Smooth muscle cell (in vitro differentiated cells): ENCODE data around the gene UMPS. TPM values are rescaled to one million over a fixed set of nuclear protein-coding genes. Genes with fewer than 3 reads are reported as not detected.
A peak's percentile ranks its signal among the peaks of the same experiment; 100 is the strongest.

ENCODE experiments used
- DNase-seq: peaks from one replicate; lab custom pipeline; 2025; ENCODE audit not compliant: unreplicated experiment; lab: John Stamatoyannopoulos, UW
- H2AFZ ChIP-seq: fragments of 200-600 bp; sonication (generic); 2 replicates; pipeline ENCODE4 v1.6.0; 2016; ENCODE audit warnings: antibody characterized with exemption, low read depth, mild to moderate bottlenecking
- H3F3A ChIP-seq: fragments of 200-600 bp; sonication (generic); 2 replicates; pipeline ENCODE4 v1.6.0; 2017; ENCODE audit warnings: antibody characterized with exemption, low read depth
- H3K27ac ChIP-seq: fragments of 200-600 bp; sonication (generic); 2 replicates; pipeline ENCODE4 v1.5.1; 2016; ENCODE audit warnings: low read depth, mild to moderate bottlenecking
- H3K27me3 ChIP-seq: fragments of 200-600 bp; sonication (generic); 2 replicates; pipeline ENCODE4 v1.6.1; 2016; ENCODE audit warnings: low read depth, mild to moderate bottlenecking
- H3K36me3 ChIP-seq: fragments of 200-600 bp; sonication (generic); 2 replicates; pipeline ENCODE4 v1.5.1; 2016; ENCODE audit warnings: low read depth
- H3K4me1 ChIP-seq: fragments of 200-600 bp; sonication (generic); 2 replicates; pipeline ENCODE4 v1.5.1; 2016; ENCODE audit warnings: low read depth
- H3K4me2 ChIP-seq: fragments of 200-600 bp; sonication (generic); 2 replicates; pipeline ENCODE4 v1.6.0; 2016; ENCODE audit warnings: mild to moderate bottlenecking
- H3K4me3 ChIP-seq: fragments of 200-600 bp; sonication (generic); 2 replicates; pipeline ENCODE4 v1.5.1; 2016; ENCODE audit warnings: mild to moderate bottlenecking
- H3K79me2 ChIP-seq: fragments of 200-600 bp; sonication (generic); 2 replicates; pipeline ENCODE4 v1.6.0; 2016; ENCODE audit warnings: low read depth, mild to moderate bottlenecking
- H3K9ac ChIP-seq: fragments of 200-600 bp; sonication (generic); 2 replicates; pipeline ENCODE4 v1.6.0; 2016; ENCODE audit warnings: low read depth
- H3K9me3 ChIP-seq: fragments of 200-600 bp; sonication (generic); replicated peaks from 2 replicates; pipeline ENCODE4 v1.5.1; 2016; ENCODE audit warnings: low read depth
- H4K20me1 ChIP-seq: fragments of 200-600 bp; sonication (generic); 2 replicates; pipeline ENCODE4 v1.6.0; 2016; ENCODE audit warnings: low read depth
- WGBS: methylation state at CpG from one replicate; pipeline ENCODE4 v1.1.7; 2016; ENCODE audit warnings: low lambda C conversion rate; 5-methylcytosine and 5-hydroxymethylcytosine counted together
- polyA plus RNA-seq: library from polyadenylated mRNA; unstranded; fragments of >200 nt; fragmentation: Nextera tagmentation; extraction: Ambion mirVana; gene quantifications from 2 replicates; pipeline ENCODE4 v1.2.1, GENCODE V29; 2016
- total RNA-seq: library from RNA; depleted of rRNA; stranded (reverse); fragments of >200 nt; gene quantifications from 2 replicates; pipeline ENCODE4 v1.2.3, GENCODE V29; 2014
- TF ChIP-seq, protein P1 (sequence below): fragments of 200-600 bp; sonication (generic); IDR thresholded peaks from 2 replicates; pipeline ENCODE4 v1.5.1; 2017; ENCODE audit warnings: borderline replicate concordance, mild to moderate bottlenecking, antibody characterized with exemption; ENCODE audit not compliant: insufficient read depth, poor library complexity, severe bottlenecking

Gene UMPS
- total and polyA plus RNA-seq, 2 experiments from 2014 or later, result 22.3 to 79.2 TPM

DNA sequence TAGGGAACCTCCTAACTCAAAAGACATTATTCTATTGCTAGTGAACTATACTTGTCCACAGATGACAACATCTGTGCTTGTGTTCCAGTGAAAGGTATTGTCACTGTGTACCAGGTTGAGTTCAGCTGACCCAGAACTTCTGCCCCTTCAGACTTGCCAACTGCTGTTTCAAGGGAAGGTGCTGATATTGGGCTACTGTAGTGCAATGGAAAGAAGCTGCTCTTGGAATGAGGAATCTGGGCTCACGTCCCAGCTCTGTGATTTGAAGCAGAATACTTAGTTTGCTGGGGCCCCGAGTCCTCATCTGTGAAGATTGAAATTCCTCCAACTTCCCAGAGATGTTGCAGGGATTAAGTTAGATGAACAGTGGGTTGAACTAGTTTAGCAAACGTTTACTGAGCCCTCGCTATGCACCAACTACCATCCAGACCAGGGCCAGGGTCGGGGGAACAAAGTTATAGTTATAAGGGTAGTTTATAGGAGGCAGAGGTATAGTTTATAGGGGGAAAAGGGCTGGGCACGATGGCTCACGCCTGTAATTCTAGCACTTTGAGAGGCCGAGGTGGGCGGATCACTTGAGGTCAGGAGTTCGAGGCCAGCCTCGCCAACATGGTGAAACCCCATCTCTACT, 15.9 kb upstream of the UMPS start:
- Histone ChIP-seq H3K4me3 (no peak overlapping the region), H3K9ac (no peak overlapping the region), H3K36me3 (no peaks in the 10 kb centered on the region), H3F3A (no peaks in the 10 kb centered on the region), H2AFZ (no peak overlapping the region), H3K79me2 (no peaks in the 10 kb centered on the region), H4K20me1 (no peaks in the 10 kb centered on the region), H3K9me3 (no peaks in the 10 kb centered on the region), H3K27ac (no peak overlapping the region), H3K27me3 (no peaks in the 10 kb centered on the region), H3K4me1 (no peaks in the 10 kb centered on the region), H3K4me2 (no peak overlapping the region)
- TF ChIP-seq, protein P1, sequence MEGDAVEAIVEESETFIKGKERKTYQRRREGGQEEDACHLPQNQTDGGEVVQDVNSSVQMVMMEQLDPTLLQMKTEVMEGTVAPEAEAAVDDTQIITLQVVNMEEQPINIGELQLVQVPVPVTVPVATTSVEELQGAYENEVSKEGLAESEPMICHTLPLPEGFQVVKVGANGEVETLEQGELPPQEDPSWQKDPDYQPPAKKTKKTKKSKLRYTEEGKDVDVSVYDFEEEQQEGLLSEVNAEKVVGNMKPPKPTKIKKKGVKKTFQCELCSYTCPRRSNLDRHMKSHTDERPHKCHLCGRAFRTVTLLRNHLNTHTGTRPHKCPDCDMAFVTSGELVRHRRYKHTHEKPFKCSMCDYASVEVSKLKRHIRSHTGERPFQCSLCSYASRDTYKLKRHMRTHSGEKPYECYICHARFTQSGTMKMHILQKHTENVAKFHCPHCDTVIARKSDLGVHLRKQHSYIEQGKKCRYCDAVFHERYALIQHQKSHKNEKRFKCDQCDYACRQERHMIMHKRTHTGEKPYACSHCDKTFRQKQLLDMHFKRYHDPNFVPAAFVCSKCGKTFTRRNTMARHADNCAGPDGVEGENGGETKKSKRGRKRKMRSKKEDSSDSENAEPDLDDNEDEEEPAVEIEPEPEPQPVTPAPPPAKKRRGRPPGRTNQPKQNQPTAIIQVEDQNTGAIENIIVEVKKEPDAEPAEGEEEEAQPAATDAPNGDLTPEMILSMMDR, result no peak
- DNase-seq, result no peak
- 90% methylated on average over 11 of the region's 11 CpGs for WGBS

DNA sequence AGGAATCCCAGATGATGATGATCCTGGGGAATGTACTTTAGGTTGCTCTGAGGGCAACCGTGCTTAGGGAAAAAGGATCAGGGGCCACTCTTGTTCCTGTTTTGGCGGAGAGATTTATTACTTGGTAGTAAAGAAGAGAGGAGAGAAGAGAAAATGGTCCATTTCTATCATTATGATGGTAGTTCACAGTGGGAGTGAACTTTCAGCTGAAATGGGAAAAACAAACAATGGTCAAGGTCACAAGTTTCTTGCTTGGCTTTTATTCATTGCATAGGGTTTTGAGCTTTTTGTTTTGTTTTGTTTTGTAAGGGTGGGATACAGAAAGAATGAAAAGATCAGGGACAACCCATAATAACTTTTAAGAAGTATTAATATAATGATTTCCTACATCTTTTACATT, 7.7 kb upstream of the UMPS start:
- Histone ChIP-seq H3K4me3 (no peak overlapping the region), H3K9ac (no peak overlapping the region), H4K20me1 (no peaks in the 10 kb centered on the region), H3K4me2 (no peak overlapping the region), H3K27ac (no peak overlapping the region), H3K36me3 (no peaks in the 10 kb centered on the region), H3F3A (no peaks in the 10 kb centered on the region), H3K27me3 (peaks cover 17% of the 10 kb centered on the region), H2AFZ (no peak overlapping the region), H3K9me3 (no peaks in the 10 kb centered on the region), H3K4me1 (no peaks in the 10 kb centered on the region), H3K79me2 (no peaks in the 10 kb centered on the region)
- TF ChIP-seq, protein P1, result no peak
- DNase-seq, result no peak
- 93% methylated on average over 2 of the region's 2 CpGs for WGBS

DNA sequence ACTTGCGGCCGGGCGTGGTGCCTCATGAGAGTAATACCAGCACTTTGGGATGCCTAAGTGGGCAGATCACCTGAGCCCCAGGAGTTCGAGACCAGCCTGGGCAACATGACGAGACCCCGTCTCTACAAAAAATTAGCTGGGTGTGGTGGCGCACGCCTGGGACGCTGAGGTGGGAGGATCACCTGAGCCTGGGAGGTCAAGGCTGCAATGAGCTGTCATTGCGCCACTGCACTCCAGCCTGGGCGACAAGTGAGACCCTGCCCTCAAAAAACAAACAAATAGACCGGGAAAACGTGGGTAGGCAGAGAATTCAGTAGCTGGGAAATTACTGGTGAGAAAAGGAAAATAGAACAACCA, 667 bp downstream of the UMPS start:
- TF ChIP-seq, protein P1, result no peak
- Histone ChIP-seq H2AFZ (peak overlapping the region; percentile 88), H4K20me1 (no peaks in the 10 kb centered on the region), H3K4me2 (peak overlapping the region; percentile 100), H3K9me3 (no peaks in the 10 kb centered on the region), H3K27ac (no peak overlapping the region), H3K27me3 (peaks cover 2% of the 10 kb centered on the region), H3K4me3 (peak overlapping the region; percentile 98), H3K9ac (peak overlapping the region; percentile 88), H3K36me3 (no peaks in the 10 kb centered on the region), H3K4me1 (peaks cover 10% of the 10 kb centered on the region), H3F3A (no peaks in the 10 kb centered on the region), H3K79me2 (peaks cover 40% of the 10 kb centered on the region)
- no peak for DNase-seq
- WGBS, result 20% methylated on average over 13 of the region's 13 CpGs

DNA sequence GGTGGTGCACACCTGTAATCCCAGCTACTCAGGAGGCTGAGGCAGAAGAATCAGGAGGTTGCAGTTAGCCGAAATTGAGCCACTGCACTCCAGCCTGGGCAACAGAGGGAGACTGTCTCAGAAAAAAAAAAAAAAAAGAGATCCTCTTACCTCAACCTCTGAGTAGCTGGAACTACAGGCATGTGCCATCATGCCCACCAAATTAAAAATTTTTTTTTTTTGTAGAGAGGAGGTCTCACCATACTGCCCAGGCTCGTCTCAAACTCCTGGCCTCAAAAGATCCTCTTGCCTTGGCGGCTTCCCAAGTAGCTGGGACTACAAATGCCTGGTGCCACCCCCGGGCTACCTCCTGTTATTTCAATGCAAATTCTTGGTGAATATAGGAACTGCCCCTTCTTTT, 1.5 kb downstream of the UMPS start:
- Histone ChIP-seq H3K79me2 (peaks cover 40% of the 10 kb centered on the region), H4K20me1 (no peaks in the 10 kb centered on the region), H2AFZ (no peak overlapping the region), H3K4me1 (peaks cover 10% of the 10 kb centered on the region), H3K36me3 (peaks cover 1% of the 10 kb centered on the region), H3K9me3 (no peaks in the 10 kb centered on the region), H3K4me2 (peak overlapping the region; percentile 100), H3K9ac (no peak overlapping the region), H3F3A (no peaks in the 10 kb centered on the region), H3K27me3 (no peaks in the 10 kb centered on the region), H3K4me3 (no peak overlapping the region), H3K27ac (no peak overlapping the region)
- no peak for DNase-seq
- 93% methylated on average over 4 of the region's 4 CpGs for WGBS
- TF ChIP-seq, protein P1, result no peak
